ENCODE data around the gene USP20.

Gene USP20

DNA sequence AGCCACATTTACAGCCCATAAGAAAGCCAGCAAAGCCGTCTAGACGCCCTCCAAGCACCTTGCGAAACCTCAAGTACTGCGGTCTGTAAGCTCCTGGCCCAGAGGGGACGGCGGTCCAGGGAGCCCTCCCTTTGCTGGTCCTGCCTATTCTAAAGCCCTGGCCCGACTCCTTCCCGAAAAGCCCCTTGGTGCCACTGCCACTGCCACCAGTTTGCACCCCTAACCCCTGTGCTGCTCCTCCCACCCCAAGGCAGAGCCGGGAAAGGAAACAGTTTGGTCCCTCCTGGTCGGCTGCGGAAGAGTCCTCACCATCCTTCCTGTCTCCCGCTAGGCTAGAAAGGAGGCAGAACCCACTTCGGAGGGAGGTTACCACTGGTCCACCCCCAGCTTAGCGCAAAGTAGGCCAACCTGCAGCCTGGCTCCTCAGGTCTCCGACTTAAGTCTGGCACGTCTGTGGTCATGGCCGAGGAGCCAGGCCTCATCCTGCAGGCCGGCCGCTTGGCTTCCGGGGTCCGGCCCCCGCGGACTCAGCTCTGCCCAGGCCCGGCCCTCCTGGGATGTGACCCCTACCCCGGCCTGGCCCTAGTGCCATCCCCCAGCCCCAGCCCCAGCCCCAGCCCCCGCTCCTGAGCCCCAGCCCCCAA, 12.2 kb upstream of the USP20 start:
- H3K9ac ChIP-seq (ENCODE audit: low read depth in 1 of 2, low read length in 2 of 2), result peak overlapping the region; percentile 64 to 85

DNA sequence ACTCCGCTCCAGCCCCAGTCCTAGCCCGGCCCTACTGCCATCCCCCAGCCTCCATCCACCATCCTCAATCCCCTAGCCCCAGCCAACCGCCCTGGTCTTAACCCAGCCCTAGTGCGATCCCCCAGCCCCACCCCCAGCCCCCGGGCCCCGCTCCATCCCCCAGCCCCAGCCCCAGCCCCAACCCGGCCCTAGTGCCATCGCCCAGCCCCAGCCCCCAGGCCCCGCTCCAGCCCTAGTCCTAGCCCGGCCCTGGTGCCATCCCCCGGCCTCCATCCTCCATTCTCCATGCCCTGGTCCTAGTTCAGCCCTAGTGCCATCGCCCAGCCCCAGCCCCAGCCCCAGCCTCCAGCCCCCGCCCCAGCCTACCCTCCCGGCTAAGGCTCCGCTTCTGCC, 11.7 kb upstream of the USP20 start:
- peaks cover 13 to 32% of the 10 kb centered on the region in 2 donors for H3K36me3 ChIP-seq (ENCODE audit: control insufficient read depth in 1 of 2, insufficient read depth in 2 of 2, low read length in 2 of 2)
- H3K27me3 ChIP-seq (ENCODE audit: control insufficient read depth in 1 of 2, insufficient read depth in 2 of 2, low read length in 2 of 2), result no peaks in the 10 kb centered on the region
- no peaks in the 10 kb centered on the region for H3K9me3 ChIP-seq (ENCODE audit: control insufficient read depth in 1 of 2, low read length in 2 of 2)
- peak overlapping the region; percentile 16 to 63 for H3K9ac ChIP-seq (ENCODE audit: low read depth in 1 of 2, low read length in 2 of 2)
- peaks cover 8 to 9% of the 10 kb centered on the region in 2 donors for H3K4me1 ChIP-seq (ENCODE audit: control insufficient read depth in 1 of 2, insufficient read depth in 2 of 2, low read length in 2 of 2)
- peak overlapping the region; percentile 68 to 78 for H3K4me3 ChIP-seq (ENCODE audit: low read depth in 1 of 2, low read length in 2 of 2)
- H3K27ac ChIP-seq (ENCODE audit: low read depth, low read length), result peak overlapping the region; percentile 67

More for the DNA sequence above, 12.2 kb upstream of the USP20 start:
- Histone ChIP-seq H3K36me3 (ENCODE audit: control insufficient read depth in 1 of 2, insufficient read depth in 2 of 2, low read length in 2 of 2) (peaks cover 16 to 34% of the 10 kb centered on the region in 2 donors), H3K9me3 (ENCODE audit: control insufficient read depth in 1 of 2, low read length in 2 of 2) (no peaks in the 10 kb centered on the region), H3K4me1 (ENCODE audit: control insufficient read depth in 1 of 2, insufficient read depth in 2 of 2, low read length in 2 of 2) (peaks cover 8 to 9% of the 10 kb centered on the region in 2 donors), H3K27me3 (ENCODE audit: control insufficient read depth in 1 of 2, insufficient read depth in 2 of 2, low read length in 2 of 2) (no peaks in the 10 kb centered on the region), H3K27ac (ENCODE audit: low read depth, low read length) (no peak overlapping the region), H3K4me3 (ENCODE audit: low read depth in 1 of 2, low read length in 2 of 2) (peak overlapping the region; percentile 76 to 77)

- no peaks in the 10 kb centered on the region for H3K9me3 ChIP-seq (ENCODE audit: control insufficient read depth in 1 of 2, low read length in 2 of 2)
- H3K9ac ChIP-seq (ENCODE audit: low read depth in 1 of 2, low read length in 2 of 2), result peak within 1 kb of the TSS; percentile 64 to 85
- peak within 1 kb of the TSS; percentile 77 to 78 for H3K4me3 ChIP-seq (ENCODE audit: low read depth in 1 of 2, low read length in 2 of 2)
- peaks cover 8 to 9% of the 10 kb centered on the region in 2 donors for H3K4me1 ChIP-seq (ENCODE audit: control insufficient read depth in 1 of 2, insufficient read depth in 2 of 2, low read length in 2 of 2)
- H3K27me3 ChIP-seq (ENCODE audit: control insufficient read depth in 1 of 2, insufficient read depth in 2 of 2, low read length in 2 of 2), result no peaks in the 10 kb centered on the region
- H3K27ac ChIP-seq (ENCODE audit: low read depth, low read length), result peak within 1 kb of the TSS; percentile 67
- H3K36me3 ChIP-seq (ENCODE audit: control insufficient read depth in 1 of 2, insufficient read depth in 2 of 2, low read length in 2 of 2), result peaks cover 8 to 33% of the 10 kb centered on the region in 2 donors
Measured at GRCh38 chr9:129823935-129824601, 11.2 kb upstream of the USP20 start, which contains the start of gene TOR1A. TOR1A (minus strand) TSS chr9:129824136; CDS start chr9:129824085, 51 bp downstream.

- no peak overlapping the region for H3K9ac ChIP-seq (ENCODE audit: low read depth in 1 of 2, low read length in 2 of 2)
- peaks cover 12 to 40% of the 10 kb centered on the region in 2 donors for H3K36me3 ChIP-seq (ENCODE audit: control insufficient read depth in 1 of 2, insufficient read depth in 2 of 2, low read length in 2 of 2)
- no peak overlapping the region for H3K27ac ChIP-seq (ENCODE audit: low read depth, low read length)
- H3K4me3 ChIP-seq (ENCODE audit: low read depth in 1 of 2, low read length in 2 of 2), result no peak overlapping the region
- no peaks in the 10 kb centered on the region for H3K27me3 ChIP-seq (ENCODE audit: control insufficient read depth in 1 of 2, insufficient read depth in 2 of 2, low read length in 2 of 2)
- no peaks in the 10 kb centered on the region for H3K9me3 ChIP-seq (ENCODE audit: control insufficient read depth in 1 of 2, low read length in 2 of 2)
- H3K4me1 ChIP-seq (ENCODE audit: control insufficient read depth in 1 of 2, insufficient read depth in 2 of 2, low read length in 2 of 2), result peaks cover 8 to 9% of the 10 kb centered on the region in 2 donors
Measured at GRCh38 chr9:129826344-129826743, 8.9 kb upstream of the USP20 start.

DNA sequence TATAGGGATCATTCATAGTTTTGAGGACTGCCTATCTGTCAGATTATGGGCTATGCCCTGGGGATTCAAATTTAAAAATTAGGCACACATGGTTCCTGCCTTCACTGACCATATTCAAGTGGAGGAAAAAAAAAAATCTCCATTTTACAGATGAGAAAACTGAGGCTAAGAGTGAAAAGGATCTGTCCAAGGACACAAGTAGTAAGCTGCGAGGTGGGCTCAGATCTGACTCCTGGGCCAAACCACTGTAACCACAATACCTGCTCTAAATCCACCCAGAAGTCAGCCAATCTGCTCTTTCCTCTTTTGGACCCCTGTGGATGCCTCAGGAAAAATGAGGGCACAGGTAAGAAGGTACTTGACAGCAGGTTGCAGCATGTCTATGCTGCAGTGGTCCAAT, 8.5 kb upstream of the USP20 start:
- Histone ChIP-seq H3K4me1 (ENCODE audit: control insufficient read depth in 1 of 2, insufficient read depth in 2 of 2, low read length in 2 of 2) (peaks cover 8 to 9% of the 10 kb centered on the region in 2 donors), H3K9ac (ENCODE audit: low read depth in 1 of 2, low read length in 2 of 2) (no peak overlapping the region), H3K9me3 (ENCODE audit: control insufficient read depth in 1 of 2, low read length in 2 of 2) (no peaks in the 10 kb centered on the region), H3K27ac (ENCODE audit: low read depth, low read length) (no peak overlapping the region), H3K27me3 (ENCODE audit: control insufficient read depth in 1 of 2, insufficient read depth in 2 of 2, low read length in 2 of 2) (no peaks in the 10 kb centered on the region), H3K36me3 (ENCODE audit: control insufficient read depth in 1 of 2, insufficient read depth in 2 of 2, low read length in 2 of 2) (peaks cover 16 to 40% of the 10 kb centered on the region in 2 donors), H3K4me3 (ENCODE audit: low read depth in 1 of 2, low read length in 2 of 2) (no peak overlapping the region)

DNA sequence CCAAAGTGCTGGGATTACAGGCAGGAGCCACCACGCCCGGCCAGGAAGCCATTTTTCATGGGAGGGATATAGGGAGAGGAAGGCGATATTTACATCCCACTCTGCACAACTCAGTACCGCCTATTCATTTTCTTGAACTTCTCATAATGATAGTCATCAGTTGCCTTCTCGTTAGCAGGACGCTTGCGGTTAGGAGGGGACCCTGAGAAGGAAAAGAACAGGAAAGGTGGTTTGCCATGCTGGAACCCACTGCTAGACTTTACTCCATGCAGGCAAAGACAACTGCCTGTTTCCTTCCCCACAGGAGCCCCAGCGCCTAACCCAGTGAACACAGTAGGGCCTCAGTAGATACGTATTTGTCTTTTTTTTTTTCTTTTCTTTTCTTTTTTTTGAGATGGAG, 7.2 kb upstream of the USP20 start:
- no peak overlapping the region for H3K9ac ChIP-seq (ENCODE audit: low read depth in 1 of 2, low read length in 2 of 2)
- H3K4me3 ChIP-seq (ENCODE audit: low read depth in 1 of 2, low read length in 2 of 2), result no peak overlapping the region
- no peaks in the 10 kb centered on the region for H3K27me3 ChIP-seq (ENCODE audit: control insufficient read depth in 1 of 2, insufficient read depth in 2 of 2, low read length in 2 of 2)
- H3K9me3 ChIP-seq (ENCODE audit: control insufficient read depth in 1 of 2, low read length in 2 of 2), result no peaks in the 10 kb centered on the region
- H3K4me1 ChIP-seq (ENCODE audit: control insufficient read depth in 1 of 2, insufficient read depth in 2 of 2, low read length in 2 of 2), result peaks cover under 1 to 1% of the 10 kb centered on the region in 2 donors
- no peak overlapping the region for H3K27ac ChIP-seq (ENCODE audit: low read depth, low read length)
- peaks cover 10 to 41% of the 10 kb centered on the region in 2 donors for H3K36me3 ChIP-seq (ENCODE audit: control insufficient read depth in 1 of 2, insufficient read depth in 2 of 2, low read length in 2 of 2)

DNA sequence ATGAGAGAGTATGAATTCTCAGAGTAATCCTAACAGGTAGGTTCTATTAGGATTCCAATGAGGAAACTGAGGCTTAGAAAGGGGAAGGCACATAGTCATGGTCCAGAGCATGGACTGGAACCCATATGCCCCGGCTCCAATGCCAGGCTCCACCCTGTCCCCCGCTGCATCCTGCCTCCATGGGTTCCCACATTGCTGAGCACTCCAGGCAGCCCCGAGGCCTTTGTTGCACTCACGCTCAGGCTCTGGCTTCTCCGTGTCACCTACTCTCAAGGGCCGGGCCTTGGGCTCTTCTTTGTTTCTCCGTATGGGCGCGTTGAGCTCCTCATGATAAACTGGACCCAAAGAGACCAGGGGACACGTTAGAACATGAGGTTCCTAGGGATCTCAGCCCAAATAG, 6.3 kb upstream of the USP20 start:
- H3K9me3 ChIP-seq (ENCODE audit: control insufficient read depth in 1 of 2, low read length in 2 of 2), result no peaks in the 10 kb centered on the region
- no peak overlapping the region for H3K4me3 ChIP-seq (ENCODE audit: low read depth in 1 of 2, low read length in 2 of 2)
- no peaks in the 10 kb centered on the region for H3K27me3 ChIP-seq (ENCODE audit: control insufficient read depth in 1 of 2, insufficient read depth in 2 of 2, low read length in 2 of 2)
- peaks cover 3 to 4% of the 10 kb centered on the region in 2 donors for H3K4me1 ChIP-seq (ENCODE audit: control insufficient read depth in 1 of 2, insufficient read depth in 2 of 2, low read length in 2 of 2)
- H3K36me3 ChIP-seq (ENCODE audit: control insufficient read depth in 1 of 2, insufficient read depth in 2 of 2, low read length in 2 of 2), result peaks cover 10 to 45% of the 10 kb centered on the region in 2 donors
- no peak overlapping the region for H3K9ac ChIP-seq (ENCODE audit: low read depth in 1 of 2, low read length in 2 of 2)
- no peak overlapping the region for H3K27ac ChIP-seq (ENCODE audit: low read depth, low read length)

GRCh38 chr9:129832982-129833381, 2.3 kb upstream of the USP20 start:
- Histone ChIP-seq H3K9me3 (ENCODE audit: control insufficient read depth in 1 of 2, low read length in 2 of 2) (no peaks in the 10 kb centered on the region), H3K27ac (ENCODE audit: low read depth, low read length) (no peak overlapping the region), H3K9ac (ENCODE audit: low read depth in 1 of 2, low read length in 2 of 2) (no peak overlapping the region), H3K27me3 (ENCODE audit: control insufficient read depth in 1 of 2, insufficient read depth in 2 of 2, low read length in 2 of 2) (no peaks in the 10 kb centered on the region), H3K4me1 (ENCODE audit: control insufficient read depth in 1 of 2, insufficient read depth in 2 of 2, low read length in 2 of 2) (peaks cover 14 to 23% of the 10 kb centered on the region in 2 donors), H3K4me3 (ENCODE audit: low read depth in 1 of 2, low read length in 2 of 2) (no peak overlapping the region), H3K36me3 (ENCODE audit: control insufficient read depth in 1 of 2, insufficient read depth in 2 of 2, low read length in 2 of 2) (peaks cover 10 to 41% of the 10 kb centered on the region in 2 donors)

DNA sequence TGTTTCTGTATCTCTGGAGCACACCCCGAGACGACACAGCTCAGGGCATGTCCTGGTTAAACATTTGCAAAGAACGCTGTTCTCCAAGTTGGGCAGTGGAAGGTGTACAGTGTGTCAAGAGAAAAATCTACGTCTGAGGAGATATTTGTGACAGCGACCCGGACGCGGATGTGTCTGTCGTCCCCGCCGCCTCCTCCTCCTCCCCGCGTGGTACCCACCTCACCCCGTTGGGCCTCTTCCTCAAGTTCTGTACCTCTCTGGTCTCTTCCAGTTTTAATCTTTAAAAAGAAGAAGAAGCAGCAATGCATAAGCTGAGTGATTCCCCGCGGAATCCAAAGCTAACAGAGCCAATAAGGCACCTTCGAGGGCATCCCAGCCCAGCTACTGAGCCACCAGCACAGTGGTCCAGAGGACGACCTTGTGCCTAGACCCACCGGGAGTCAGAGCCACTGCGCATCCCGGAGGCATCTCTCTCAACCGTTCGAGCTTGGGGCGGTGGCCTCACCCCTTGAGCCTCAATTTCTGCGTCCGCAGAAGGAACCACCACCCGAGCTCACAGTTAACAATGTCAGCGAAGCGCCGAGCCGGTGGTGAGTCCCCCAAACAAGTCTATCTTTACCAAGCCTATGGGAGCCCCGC, 650 bp upstream of the USP20 start:
- peak overlapping the region; percentile 63 for H3K27ac ChIP-seq (ENCODE audit: low read depth, low read length)
- peaks cover 8 to 27% of the 10 kb centered on the region in 2 donors for H3K36me3 ChIP-seq (ENCODE audit: control insufficient read depth in 1 of 2, insufficient read depth in 2 of 2, low read length in 2 of 2)
- H3K4me3 ChIP-seq (ENCODE audit: low read depth in 1 of 2, low read length in 2 of 2), result peak overlapping the region; percentile 99 to 100
- H3K27me3 ChIP-seq (ENCODE audit: control insufficient read depth in 1 of 2, insufficient read depth in 2 of 2, low read length in 2 of 2), result no peaks in the 10 kb centered on the region
- no peaks in the 10 kb centered on the region for H3K9me3 ChIP-seq (ENCODE audit: control insufficient read depth in 1 of 2, low read length in 2 of 2)
- peaks cover 14 to 29% of the 10 kb centered on the region in 2 donors for H3K4me1 ChIP-seq (ENCODE audit: control insufficient read depth in 1 of 2, insufficient read depth in 2 of 2, low read length in 2 of 2)
- peak overlapping the region; percentile 90 to 96 for H3K9ac ChIP-seq (ENCODE audit: low read depth in 1 of 2, low read length in 2 of 2)

GRCh38 chr9:129835860-129836223, 584 bp downstream of the USP20 start:
- peak overlapping the region; percentile 27 for H3K27ac ChIP-seq (ENCODE audit: low read depth, low read length)
- H3K4me1 ChIP-seq (ENCODE audit: control insufficient read depth in 1 of 2, insufficient read depth in 2 of 2, low read length in 2 of 2), result peaks cover 14 to 30% of the 10 kb centered on the region in 2 donors
- H3K36me3 ChIP-seq (ENCODE audit: control insufficient read depth in 1 of 2, insufficient read depth in 2 of 2, low read length in 2 of 2), result peaks cover 4 to 18% of the 10 kb centered on the region in 2 donors
- no peaks in the 10 kb centered on the region for H3K9me3 ChIP-seq (ENCODE audit: control insufficient read depth in 1 of 2, low read length in 2 of 2)
- H3K9ac ChIP-seq (ENCODE audit: low read depth in 1 of 2, low read length in 2 of 2), result peak overlapping the region; percentile 74 to 90
- H3K4me3 ChIP-seq (ENCODE audit: low read depth in 1 of 2, low read length in 2 of 2), result peak overlapping the region; percentile 71 to 100
- no peaks in the 10 kb centered on the region for H3K27me3 ChIP-seq (ENCODE audit: control insufficient read depth in 1 of 2, insufficient read depth in 2 of 2, low read length in 2 of 2)
